Measurements from ENCODE around the gene PLA2R1. TPM values are rescaled to one million over a fixed set of nuclear protein-coding genes. Genes with fewer than 3 reads are reported as not detected.

Gene PLA2R1
- polyA plus RNA-seq, 3 donors, result not detected

DNA sequence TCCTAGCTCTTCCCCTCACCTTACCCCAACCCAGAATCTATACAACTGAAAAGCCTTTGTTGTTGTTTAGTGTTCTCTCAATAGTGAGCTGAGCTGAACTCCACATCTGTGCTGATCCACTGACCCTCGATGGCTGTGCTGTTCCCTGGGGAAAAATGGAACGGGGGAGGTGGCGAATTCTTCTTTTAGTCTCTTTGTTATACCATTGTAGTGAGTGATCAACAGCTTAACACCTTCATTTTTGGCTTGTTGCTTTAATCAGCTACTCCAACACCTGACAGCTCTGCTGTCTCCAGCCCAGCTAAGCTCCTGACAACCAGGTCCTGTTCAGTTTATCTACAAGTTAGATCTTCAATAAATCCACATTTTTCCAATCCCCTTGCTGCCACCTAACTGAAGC is 25.7 kb downstream of the PLA2R1 start:
- Histone ChIP-seq H3K27ac (ENCODE audit: low read depth in 1 of 2, low read length in 2 of 2) (no peak overlapping the region), H3K4me3 (replicated peaks in 1 of 3; ENCODE audit: low read depth in 2 of 3, low read length in 3 of 3) (no peak overlapping the region), H3K4me2 (replicated peaks; ENCODE audit: extremely low read depth, low read length, poor library complexity, severe bottlenecking) (no peak overlapping the region), H3K9ac (ENCODE audit: insufficient read depth, low read length, poor library complexity, severe bottlenecking) (no peak overlapping the region), H3K27me3 (ENCODE audit: control insufficient read depth in 2 of 2, insufficient read depth in 2 of 2, low read length in 2 of 2) (no peaks in the 10 kb centered on the region), H2AFZ (ENCODE audit: insufficient read depth, low read depth, low read length, poor library complexity, severe bottlenecking) (no peak overlapping the region), H3K79me2 (ENCODE audit: insufficient read depth, low read length) (no peaks in the 10 kb centered on the region), H3K36me3 (replicated peaks in 1 of 2; ENCODE audit: control insufficient read depth in 1 of 2, insufficient read depth in 2 of 2, low read length in 2 of 2) (no peaks in the 10 kb centered on the region), H3K4me1 (ENCODE audit: control insufficient read depth in 1 of 2, insufficient read depth in 2 of 2, low read length in 2 of 2) (no peaks in the 10 kb centered on the region), H3K9me3 (replicated peaks in 1 of 2; ENCODE audit: control insufficient read depth in 1 of 2, insufficient read depth in 1 of 2, low read length in 2 of 2) (no peaks in the 10 kb centered on the region), H4K20me1 (ENCODE audit: insufficient read depth, low read length) (no peaks in the 10 kb centered on the region)
- TF ChIP-seq CTCF (IDR thresholded peaks at IDR 0.05), result no peak
- H3K4me3 Mint-ChIP-seq, result no peak overlapping the region
- H3K27ac Mint-ChIP-seq, result no peak overlapping the region
- no peaks in the 10 kb centered on the region for H3K36me3 Mint-ChIP-seq
- peaks cover 0 to 4% (median 1%) of the 10 kb centered on the region in 3 donors for H3K27me3 Mint-ChIP-seq (ENCODE audit: low read depth in 3 of 3)
- H3K4me1 Mint-ChIP-seq, result no peaks in the 10 kb centered on the region
- 100% methylated on average over 1 of the region's 3 CpGs for WGBS (ENCODE audit: insufficient coverage)
- no peaks in the 10 kb centered on the region for H3K9me3 Mint-ChIP-seq
- DNase-seq, result no peak
- intact Hi-C loops (cut with micrococcal nuclease), result no loop called here

GRCh38 chr2:160035125-160035524 is 27.3 kb downstream of the PLA2R1 start:
- TF ChIP-seq CTCF (IDR thresholded peaks at IDR 0.05), result no peak
- no peaks in the 10 kb centered on the region for H3K27me3 ChIP-seq (ENCODE audit: control insufficient read depth in 2 of 2, insufficient read depth in 2 of 2, low read length in 2 of 2)
- no peaks in the 10 kb centered on the region for H3K79me2 ChIP-seq (ENCODE audit: insufficient read depth, low read length)
- no peak overlapping the region for H3K4me3 Mint-ChIP-seq
- no peaks in the 10 kb centered on the region for H3K9me3 Mint-ChIP-seq
- no peak overlapping the region for H2AFZ ChIP-seq (ENCODE audit: insufficient read depth, low read depth, low read length, poor library complexity, severe bottlenecking)
- H3K4me2 ChIP-seq (replicated peaks; ENCODE audit: extremely low read depth, low read length, poor library complexity, severe bottlenecking), result no peak overlapping the region
- no peak overlapping the region for H3K27ac ChIP-seq (ENCODE audit: low read depth in 1 of 2, low read length in 2 of 2)
- no peak overlapping the region for H3K27ac Mint-ChIP-seq
- no peaks in the 10 kb centered on the region for H3K9me3 ChIP-seq (replicated peaks in 1 of 2; ENCODE audit: control insufficient read depth in 1 of 2, insufficient read depth in 1 of 2, low read length in 2 of 2)
- H3K36me3 ChIP-seq (replicated peaks in 1 of 2; ENCODE audit: control insufficient read depth in 1 of 2, insufficient read depth in 2 of 2, low read length in 2 of 2), result no peaks in the 10 kb centered on the region
- no peaks in the 10 kb centered on the region for H3K4me1 ChIP-seq (ENCODE audit: control insufficient read depth in 1 of 2, insufficient read depth in 2 of 2, low read length in 2 of 2)
- no peak overlapping the region for H3K9ac ChIP-seq (ENCODE audit: insufficient read depth, low read length, poor library complexity, severe bottlenecking)
- no peaks in the 10 kb centered on the region for H4K20me1 ChIP-seq (ENCODE audit: insufficient read depth, low read length)
- intact Hi-C loops (cut with micrococcal nuclease), result no loop called here
- no peaks in the 10 kb centered on the region for H3K4me1 Mint-ChIP-seq
- DNase-seq, result no peak
- no peak overlapping the region for H3K4me3 ChIP-seq (replicated peaks in 1 of 3; ENCODE audit: low read depth in 2 of 3, low read length in 3 of 3)
- 100% methylated on average over 1 of the region's 1 CpG for WGBS (ENCODE audit: insufficient coverage)
- H3K27me3 Mint-ChIP-seq (ENCODE audit: low read depth in 3 of 3), result peaks cover 0 to 4% (median 0%) of the 10 kb centered on the region in 3 donors
- H3K36me3 Mint-ChIP-seq, result no peaks in the 10 kb centered on the region

Data from CD14-positive monocyte (primary cell).